ENCODE measurements around the gene ACRV1. TPM values are rescaled to one million over a fixed set of nuclear protein-coding genes. Genes with fewer than 3 reads are reported as not detected.

Gene ACRV1
- total RNA-seq, 6 donors from 2014 or later: not detected

DNA sequence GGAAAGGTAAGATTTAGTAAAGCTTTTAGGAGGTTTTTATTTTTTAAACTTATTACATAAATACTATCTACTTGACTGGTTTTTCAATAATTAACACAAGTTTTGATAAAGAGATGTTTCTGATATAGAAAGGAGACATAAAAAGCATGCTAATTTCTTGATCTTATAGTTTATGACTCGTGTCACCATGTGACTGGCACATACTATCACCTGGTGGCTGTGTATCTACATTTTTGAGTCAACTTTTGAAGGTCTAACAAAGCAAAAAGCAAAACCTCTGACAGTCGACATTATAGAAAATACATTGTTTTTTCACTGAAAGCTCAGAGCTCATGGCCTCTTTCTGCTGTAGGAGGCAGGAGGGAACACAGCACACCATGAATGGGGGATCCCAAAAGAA is 810 bp downstream of the ACRV1 start:
- no peak for ATAC-seq (ENCODE audit: low FRiP score in 2 of 2)
- WGBS, 2 donors: 85 to 91% methylated on average over 2 of the region's 2 CpGs
- no peaks in the 10 kb centered on the region for H3K4me1 ChIP-seq
- H3K4me3 ChIP-seq: no peak overlapping the region
- H3K27ac ChIP-seq: no peak overlapping the region
- TF ChIP-seq POLR2A (IDR thresholded peaks at IDR 0.05): no peak
- TF ChIP-seq EP300 (IDR thresholded peaks at IDR 0.05): no peak
- TF ChIP-seq POLR2AphosphoS5 (IDR thresholded peaks at IDR 0.05): no peak
- TF ChIP-seq, protein P1, sequence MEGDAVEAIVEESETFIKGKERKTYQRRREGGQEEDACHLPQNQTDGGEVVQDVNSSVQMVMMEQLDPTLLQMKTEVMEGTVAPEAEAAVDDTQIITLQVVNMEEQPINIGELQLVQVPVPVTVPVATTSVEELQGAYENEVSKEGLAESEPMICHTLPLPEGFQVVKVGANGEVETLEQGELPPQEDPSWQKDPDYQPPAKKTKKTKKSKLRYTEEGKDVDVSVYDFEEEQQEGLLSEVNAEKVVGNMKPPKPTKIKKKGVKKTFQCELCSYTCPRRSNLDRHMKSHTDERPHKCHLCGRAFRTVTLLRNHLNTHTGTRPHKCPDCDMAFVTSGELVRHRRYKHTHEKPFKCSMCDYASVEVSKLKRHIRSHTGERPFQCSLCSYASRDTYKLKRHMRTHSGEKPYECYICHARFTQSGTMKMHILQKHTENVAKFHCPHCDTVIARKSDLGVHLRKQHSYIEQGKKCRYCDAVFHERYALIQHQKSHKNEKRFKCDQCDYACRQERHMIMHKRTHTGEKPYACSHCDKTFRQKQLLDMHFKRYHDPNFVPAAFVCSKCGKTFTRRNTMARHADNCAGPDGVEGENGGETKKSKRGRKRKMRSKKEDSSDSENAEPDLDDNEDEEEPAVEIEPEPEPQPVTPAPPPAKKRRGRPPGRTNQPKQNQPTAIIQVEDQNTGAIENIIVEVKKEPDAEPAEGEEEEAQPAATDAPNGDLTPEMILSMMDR (IDR thresholded peaks at IDR 0.05): no peak
- no peaks in the 10 kb centered on the region for H3K36me3 ChIP-seq
- no peaks in the 10 kb centered on the region for H3K9me3 ChIP-seq
- H3K27me3 ChIP-seq: no peaks in the 10 kb centered on the region
- no peak for DNase-seq

DNA sequence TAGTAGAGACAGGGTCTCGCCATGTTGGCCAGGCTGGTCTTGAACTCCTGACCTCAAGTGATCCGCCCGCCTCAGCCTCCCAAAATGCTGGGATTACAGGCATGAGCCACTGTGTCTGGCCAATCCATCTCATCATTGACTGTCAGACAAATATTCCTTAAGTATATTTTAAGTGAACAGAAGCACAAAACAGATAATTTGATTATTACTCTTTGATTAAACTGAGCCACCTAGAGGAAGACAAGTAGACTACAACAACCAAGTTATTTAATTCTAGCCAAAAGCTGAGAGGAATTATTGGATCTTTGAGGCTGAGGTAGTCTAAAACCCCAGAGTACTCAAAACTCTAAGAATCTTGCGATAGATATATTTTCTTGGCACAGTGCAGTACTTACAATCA is 1.2 kb downstream of the ACRV1 start:
- Histone ChIP-seq H3K9me3 (no peaks in the 10 kb centered on the region), H3K36me3 (no peaks in the 10 kb centered on the region), H3K27ac (no peak overlapping the region), H3K27me3 (no peaks in the 10 kb centered on the region), H3K4me1 (no peaks in the 10 kb centered on the region), H3K4me3 (no peak overlapping the region)
- DNase-seq: no peak
- no peak for ATAC-seq (ENCODE audit: low FRiP score in 2 of 2)
- 99 to 100% methylated on average over 4 of the region's 4 CpGs for WGBS, 2 donors
- TF ChIP-seq POLR2AphosphoS5 (IDR thresholded peaks at IDR 0.05): no peak
- TF ChIP-seq EP300 (IDR thresholded peaks at IDR 0.05): no peak
- no peak for TF ChIP-seq POLR2A (IDR thresholded peaks at IDR 0.05)
- TF ChIP-seq, protein P1 (IDR thresholded peaks at IDR 0.05): no peak

DNA sequence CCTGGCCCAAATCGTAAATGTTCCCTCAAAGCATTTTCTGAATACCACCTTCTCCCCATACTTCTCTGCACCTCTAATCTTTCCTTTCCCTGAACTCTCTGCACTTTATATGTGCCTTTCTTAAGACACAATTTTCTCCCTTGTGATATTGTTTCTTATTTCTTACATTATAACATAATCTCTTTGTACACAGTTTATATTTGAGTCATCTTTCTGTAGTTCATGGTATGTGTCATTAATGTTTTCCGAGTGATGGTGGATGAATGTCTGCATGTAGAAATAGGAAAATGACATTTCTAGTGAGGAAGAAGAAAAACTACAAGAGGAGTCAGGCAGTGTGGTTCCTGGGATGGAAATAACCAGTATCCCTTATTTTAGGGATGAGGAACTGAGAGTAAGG is 5.5 kb downstream of the ACRV1 start:
- Histone ChIP-seq H3K27me3 (no peaks in the 10 kb centered on the region), H3K4me3 (no peak overlapping the region), H3K9me3 (no peaks in the 10 kb centered on the region), H3K4me1 (no peaks in the 10 kb centered on the region), H3K36me3 (no peaks in the 10 kb centered on the region), H3K27ac (no peak overlapping the region)
- 90 to 95% methylated on average over 2 of the region's 2 CpGs for WGBS, 2 donors
- ATAC-seq (ENCODE audit: low FRiP score in 2 of 2) (no peak), DNase-seq (no peak)
- no peak for TF ChIP-seq POLR2A (IDR thresholded peaks at IDR 0.05)
- TF ChIP-seq POLR2AphosphoS5 (IDR thresholded peaks at IDR 0.05): no peak
- no peak for TF ChIP-seq EP300 (IDR thresholded peaks at IDR 0.05)
- TF ChIP-seq, protein P1 (IDR thresholded peaks at IDR 0.05): no peak

DNA sequence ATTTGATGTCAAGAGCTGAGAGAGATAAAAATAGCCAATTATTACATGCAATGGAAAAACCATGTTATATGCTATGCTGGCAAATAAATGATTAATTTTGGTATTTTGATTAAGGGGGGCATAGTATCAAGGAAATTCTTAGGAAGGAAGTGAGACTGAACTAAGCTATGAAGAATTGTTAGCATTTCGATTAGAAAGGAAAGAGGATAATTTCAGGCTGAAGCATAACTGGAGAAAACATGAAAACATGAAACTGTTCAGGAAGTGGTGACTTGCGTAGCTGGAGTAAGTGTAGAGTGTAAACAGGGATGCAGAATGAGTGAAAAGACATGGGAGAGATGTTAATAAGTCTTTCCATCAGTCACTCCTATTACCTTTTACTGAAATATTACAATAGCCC is 6.4 kb downstream of the ACRV1 start:
- Histone ChIP-seq H3K4me3 (no peak overlapping the region), H3K36me3 (no peaks in the 10 kb centered on the region), H3K27ac (no peak overlapping the region), H3K27me3 (no peaks in the 10 kb centered on the region), H3K9me3 (no peaks in the 10 kb centered on the region), H3K4me1 (no peaks in the 10 kb centered on the region)
- TF ChIP-seq EP300 (IDR thresholded peaks at IDR 0.05) (no peak), POLR2A (IDR thresholded peaks at IDR 0.05) (no peak), POLR2AphosphoS5 (IDR thresholded peaks at IDR 0.05) (no peak)
- TF ChIP-seq, protein P1 (IDR thresholded peaks at IDR 0.05): no peak
- ATAC-seq (ENCODE audit: low FRiP score in 2 of 2): no peak
- no peak for DNase-seq
- WGBS, 2 donors: 71 to 73% methylated on average over 2 of the region's 2 CpGs

DNA sequence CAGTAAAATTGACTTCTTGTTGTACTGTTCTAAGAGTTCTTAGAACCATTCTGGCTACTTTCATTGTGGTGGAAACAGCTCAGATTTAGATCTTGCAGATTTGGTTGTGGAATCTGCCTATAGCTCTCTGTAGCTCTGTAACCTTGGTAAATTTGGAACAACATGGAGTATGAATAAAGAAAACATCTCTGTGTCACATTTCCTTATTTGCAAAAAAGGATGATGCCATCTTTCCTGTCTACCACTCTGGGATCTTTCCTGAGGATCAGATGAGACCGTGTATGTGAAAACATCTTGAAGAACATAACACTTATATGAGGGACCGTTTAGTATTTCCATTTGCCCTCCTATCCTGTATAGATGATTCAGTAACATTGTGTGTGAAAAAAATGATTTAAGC is 9.1 kb downstream of the ACRV1 start:
- H3K27ac ChIP-seq: no peak overlapping the region
- H3K4me1 ChIP-seq: no peaks in the 10 kb centered on the region
- H3K9me3 ChIP-seq: no peaks in the 10 kb centered on the region
- H3K4me3 ChIP-seq: no peak overlapping the region
- H3K27me3 ChIP-seq: no peaks in the 10 kb centered on the region
- DNase-seq (no peak), ATAC-seq (ENCODE audit: low FRiP score in 2 of 2) (no peak)
- TF ChIP-seq, protein P1 (IDR thresholded peaks at IDR 0.05): no peak
- no peak for TF ChIP-seq EP300 (IDR thresholded peaks at IDR 0.05)
- no peak for TF ChIP-seq POLR2A (IDR thresholded peaks at IDR 0.05)
- whole genome bisulfite sequencing, 2 donors: 75 to 78% methylated on average over 2 of the region's 2 CpGs
- no peaks in the 10 kb centered on the region for H3K36me3 ChIP-seq

Measured in upper lobe of left lung (tissue), 6 donors.